ENCODE data around the gene PIH1D2.

DNA sequence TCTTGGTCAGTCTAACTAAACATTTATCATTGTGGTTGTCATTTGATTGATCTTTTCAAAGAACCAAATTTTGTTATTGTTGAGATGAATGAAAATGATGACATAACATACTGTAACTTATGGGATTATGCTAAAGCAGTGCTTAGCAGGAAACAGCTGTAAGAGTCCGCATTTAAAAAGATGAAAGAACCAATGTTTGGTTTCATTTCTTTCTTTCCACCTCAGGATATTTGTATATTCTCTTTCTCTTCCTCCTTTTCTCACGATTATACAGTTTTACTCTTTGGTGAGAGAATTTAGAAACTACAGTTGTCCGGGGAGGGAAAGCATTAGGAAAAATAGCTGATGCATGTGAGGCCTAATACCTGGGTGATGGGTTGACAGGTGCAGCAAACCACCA lies 23.1 kb downstream of the PIH1D2 start:
- no peak for TF ChIP-seq POLR2A (IDR thresholded peaks at IDR 0.05)
- TF ChIP-seq CTCF (IDR thresholded peaks at IDR 0.05), result no peak
